Neuronal stem cell (in vitro differentiated cells): Measurements from ENCODE around the gene DDX5.
"Not testable (repeated sequence)": the region's sequence is repeated elsewhere in the genome, so short reads cannot be mapped to it uniquely, and the experiment has no call there.

Experiments
- DNase-seq: peaks from one replicate; pipeline ENCODE4 v3.0.0-alpha.2; 2013; ENCODE audit warnings: low spot score
- H2AFZ ChIP-seq: one replicate; pipeline ENCODE4 v1.6.1; 2013; ENCODE audit warnings: mild to moderate bottlenecking, low read length, inconsistent platforms
- H2AK5ac ChIP-seq: 2 replicates; pipeline ENCODE4 v1.6.1; 2013; ENCODE audit warnings: low read depth, mild to moderate bottlenecking, inconsistent platforms, low read length, moderate library complexity, mixed read lengths
- H2BK120ac ChIP-seq: 2 replicates; pipeline ENCODE4 v1.6.1; 2013; ENCODE audit warnings: low read depth, mild to moderate bottlenecking, inconsistent platforms, low read length, moderate library complexity, mixed read lengths
- H2BK12ac ChIP-seq: one replicate; pipeline ENCODE4 v1.6.1; 2013; ENCODE audit warnings: low read length, inconsistent platforms
- H2BK15ac ChIP-seq: 2 replicates; pipeline ENCODE4 v1.6.1; 2013; ENCODE audit warnings: mild to moderate bottlenecking, low read length, inconsistent platforms, mixed read lengths
- H2BK5ac ChIP-seq: one replicate; pipeline ENCODE4 v1.6.1; 2013; ENCODE audit warnings: inconsistent platforms, mild to moderate bottlenecking, low read length, moderate library complexity
- H3K14ac ChIP-seq: one replicate; pipeline ENCODE4 v1.6.1; 2013; ENCODE audit warnings: low read length, inconsistent platforms
- H3K18ac ChIP-seq: 2 replicates; pipeline ENCODE4 v1.6.1; 2013; ENCODE audit warnings: low read length, inconsistent platforms
- H3K23ac ChIP-seq: 2 replicates; pipeline ENCODE4 v1.6.1; 2013; ENCODE audit warnings: low read depth, mild to moderate bottlenecking, mixed read lengths, low read length, inconsistent platforms; ENCODE audit not compliant: poor library complexity
- H3K27ac ChIP-seq: replicated peaks from 3 replicates; pipeline ENCODE4 v1.5.1; 2013; ENCODE audit warnings: low read length, inconsistent platforms
- H3K27me3 ChIP-seq, 3 experiments: 2 replicates each; pipeline ENCODE4 v1.6.1; 2013; ENCODE audit warnings: low read length in 3 of 3, mild to moderate bottlenecking in 2 of 3, inconsistent platforms in 1 of 3, low read depth in 1 of 3, mixed read lengths in 1 of 3, moderate library complexity in 1 of 3; ENCODE audit not compliant: control insufficient read depth in 3 of 3, insufficient read depth in 3 of 3
- H3K36me3 ChIP-seq, 2 donors: replicated peaks in 1 of 2; 2 replicates each; pipeline ENCODE4 v1.6.1; 2013; ENCODE audit warnings: low read length in 2 of 2; ENCODE audit not compliant: control insufficient read depth in 2 of 2, insufficient read depth in 2 of 2
- H3K4ac ChIP-seq: 2 replicates; pipeline ENCODE4 v1.6.1; 2013; ENCODE audit warnings: inconsistent platforms, mild to moderate bottlenecking, low read length, moderate library complexity
- H3K4me1 ChIP-seq, 2 donors: 1 replicate in 1 of 2; 2 replicates in 1 of 2; pipeline ENCODE4 v1.6.1; 2013; ENCODE audit warnings: low read length in 2 of 2, low read depth in 1 of 2; ENCODE audit not compliant: control insufficient read depth in 2 of 2, insufficient read depth in 1 of 2
- H3K4me2 ChIP-seq: one replicate; pipeline ENCODE4 v1.6.1; 2013; ENCODE audit warnings: mild to moderate bottlenecking, low read length, inconsistent platforms; ENCODE audit not compliant: insufficient read depth, poor library complexity, severe bottlenecking
- H3K4me3 ChIP-seq, 2 donors: 2 replicates each; pipeline ENCODE4 v1.5.1; 2013; ENCODE audit warnings: low read length in 2 of 2, mild to moderate bottlenecking in 2 of 2, inconsistent platforms in 1 of 2, moderate library complexity in 1 of 2
- H3K79me1 ChIP-seq: one replicate; pipeline ENCODE4 v1.6.1; 2013; ENCODE audit warnings: low read depth, mild to moderate bottlenecking, inconsistent platforms, low read length, moderate library complexity
- H3K9ac ChIP-seq: one replicate; pipeline ENCODE4 v1.6.1; 2013; ENCODE audit warnings: mild to moderate bottlenecking, low read depth, low read length, inconsistent platforms; ENCODE audit not compliant: poor library complexity
- H3K9me3 ChIP-seq, 2 donors: replicated peaks in 1 of 2; 2 replicates each; pipeline versions ENCODE3 to v1.6.1; 2013; ENCODE audit warnings: low read length in 2 of 2, mild to moderate bottlenecking in 2 of 2, inconsistent platforms in 1 of 2, low read depth in 1 of 2, mixed read lengths in 1 of 2, moderate library complexity in 1 of 2; ENCODE audit not compliant: control insufficient read depth in 2 of 2, insufficient read depth in 1 of 2
- H4K8ac ChIP-seq: one replicate; pipeline ENCODE4 v1.6.1; 2013; ENCODE audit warnings: low read depth, mild to moderate bottlenecking, inconsistent platforms, low read length, moderate library complexity
- H4K91ac ChIP-seq: one replicate; pipeline ENCODE4 v1.6.1; 2013; ENCODE audit warnings: low read length, low read depth, mild to moderate bottlenecking, inconsistent platforms; ENCODE audit not compliant: poor library complexity
- WGBS, 2 donors: extraction: QIAGEN DNeasy Blood & Tissue Kit; methylation state at CpG; one replicate each; pipeline ENCODE4 v1.1.7; 2013; ENCODE audit warnings: missing lambda C conversion rate in 2 of 2, mixed read lengths in 1 of 2; ENCODE audit not compliant: insufficient read length in 2 of 2, insufficient replicate concordance in 1 of 2; ENCODE audit errors: extremely low coverage in 2 of 2; 5-methylcytosine and 5-hydroxymethylcytosine counted together

DDX5 gene

GRCh38 chr17:64470625-64471024, 35.5 kb downstream of the DDX5 start:
- H4K91ac ChIP-seq: no peak overlapping the region
- no peaks in the 10 kb centered on the region for H3K9me3 ChIP-seq
- H3K36me3 ChIP-seq: no peaks in the 10 kb centered on the region
- DNase-seq: peak; percentile 31
- H3K27ac ChIP-seq: peak overlapping the region; percentile 10
- H2BK12ac ChIP-seq: no peak overlapping the region
- H2AFZ ChIP-seq: peak overlapping the region; percentile 5
- H3K23ac ChIP-seq: no peak overlapping the region
- H3K4me2 ChIP-seq: no peak overlapping the region
- H3K14ac ChIP-seq: no peak overlapping the region
- H4K8ac ChIP-seq: no peak overlapping the region
- H2AK5ac ChIP-seq: no peak overlapping the region
- peaks cover 0 to 6% of the 10 kb centered on the region in 2 donors for H3K4me1 ChIP-seq
- no peak overlapping the region for H3K9ac ChIP-seq
- H3K4ac ChIP-seq: no peak overlapping the region
- no peak overlapping the region for H3K18ac ChIP-seq
- H2BK15ac ChIP-seq: no peak overlapping the region
- H3K4me3 ChIP-seq: no peak overlapping the region
- H2BK5ac ChIP-seq: no peak overlapping the region
- H3K27me3 ChIP-seq: no peaks in the 10 kb centered on the region
- H2BK120ac ChIP-seq: no peak overlapping the region
- WGBS, 2 donors: no CpG with 5 or more reads among the region's 4 CpGs
- H3K79me1 ChIP-seq: no peaks in the 10 kb centered on the region

- H3K4me3 ChIP-seq, H2BK12ac ChIP-seq, H3K36me3 ChIP-seq, H4K8ac ChIP-seq, H3K4me2 ChIP-seq, H2BK120ac ChIP-seq, H3K27ac ChIP-seq, H3K4me1 ChIP-seq, DNase-seq, H2BK5ac ChIP-seq, H2AK5ac ChIP-seq, H3K14ac ChIP-seq, H3K23ac ChIP-seq, H2BK15ac ChIP-seq, H3K27me3 ChIP-seq, H3K79me1 ChIP-seq, H3K9ac ChIP-seq, H4K91ac ChIP-seq, H3K4ac ChIP-seq, H3K18ac ChIP-seq, H3K9me3 ChIP-seq: not testable (repeated sequence)
- H2AFZ ChIP-seq: peak overlapping the region; percentile 40
- WGBS, 2 donors: no CpG with 5 or more reads among the region's 1 CpG
Measured at GRCh38 chr17:64466834-64467233, 39.3 kb downstream of the DDX5 start.

GRCh38 chr17:64466019-64466735, 39.9 kb downstream of the DDX5 start:
- no peak for DNase-seq
- Histone ChIP-seq H2AK5ac (no peak overlapping the region), H3K27me3 (no peaks in the 10 kb centered on the region), H3K9me3 (no peaks in the 10 kb centered on the region), H3K79me1 (no peaks in the 10 kb centered on the region), H2AFZ (peak overlapping the region; percentile 40), H2BK5ac (no peak overlapping the region), H3K4me1 (peaks cover 0 to 5% of the 10 kb centered on the region in 2 donors), H2BK12ac (no peak overlapping the region), H3K4ac (no peak overlapping the region), H3K23ac (no peak overlapping the region), H3K9ac (no peak overlapping the region), H3K14ac (no peak overlapping the region), H3K18ac (no peak overlapping the region), H4K91ac (no peak overlapping the region), H3K4me2 (no peak overlapping the region), H3K4me3 (no peak overlapping the region), H2BK120ac (no peak overlapping the region), H4K8ac (no peak overlapping the region), H3K27ac (no peak overlapping the region), H3K36me3 (no peaks in the 10 kb centered on the region), H2BK15ac (no peak overlapping the region)
- no CpG with 5 or more reads among the region's 9 CpGs for WGBS, 2 donors

GRCh38 chr17:64461788-64462187, 44.3 kb downstream of the DDX5 start:
- Histone ChIP-seq H3K18ac (no peak overlapping the region), H2BK12ac (no peak overlapping the region), H3K14ac (no peak overlapping the region), H2BK15ac (no peak overlapping the region), H3K4me1 (no peaks in the 10 kb centered on the region), H2AFZ (no peak overlapping the region), H2BK5ac (no peak overlapping the region), H3K27me3 (peaks cover 0 to 5% (median 0%) of the 10 kb centered on the region in 3 experiments), H2BK120ac (no peak overlapping the region), H2AK5ac (no peak overlapping the region), H3K27ac (no peak overlapping the region), H3K4me3 (no peak overlapping the region), H3K9ac (no peak overlapping the region), H4K91ac (no peak overlapping the region), H3K79me1 (no peaks in the 10 kb centered on the region), H3K36me3 (no peaks in the 10 kb centered on the region), H3K4me2 (no peak overlapping the region), H4K8ac (no peak overlapping the region), H3K23ac (no peak overlapping the region), H3K9me3 (no peaks in the 10 kb centered on the region), H3K4ac (no peak overlapping the region)
- no CpG with 5 or more reads among the region's 6 CpGs for WGBS, 2 donors
- DNase-seq: no peak
